Keratinocyte (primary cell): ENCODE data around the gene PTGDS. TPM values are rescaled to one million over a fixed set of nuclear protein-coding genes. Genes with fewer than 3 reads are reported as not detected.

ENCODE experiments used
- DNase-seq: peaks from one replicate; pipeline ENCODE4 v3.0.0-alpha.2; 2011; ENCODE audit warnings: low read depth, missing footprints, low spot score
- FAIRE-seq: peaks from 2 replicates; lab custom pipeline; 2011; peaks lifted over from hg19 to GRCh38; lab: Jason Lieb, UNC
- H2AFZ ChIP-seq: 2 replicates; pipeline ENCODE4 v1.6.0; 2012; ENCODE audit warnings: low read length, control low read depth, inconsistent platforms; ENCODE audit not compliant: control insufficient read depth
- H3K27ac ChIP-seq: 2 replicates; pipeline ENCODE4 v1.5.1; 2011; ENCODE audit warnings: low read length; ENCODE audit not compliant: control insufficient read depth, insufficient read depth
- H3K27me3 ChIP-seq: 3 replicates; pipeline ENCODE4 v1.6.0; 2011; ENCODE audit warnings: low read length; ENCODE audit not compliant: control insufficient read depth, insufficient read depth; ENCODE audit errors: extremely low read depth
- H3K36me3 ChIP-seq, 2 experiments: 2 replicates in 1 of 2; 3 replicates in 1 of 2; pipeline ENCODE4 v1.5.1; 2011; ENCODE audit warnings: low read length in 2 of 2, mild to moderate bottlenecking in 1 of 2; ENCODE audit not compliant: control insufficient read depth in 2 of 2, insufficient read depth in 2 of 2; ENCODE audit errors: extremely low read depth in 1 of 2
- H3K4me1 ChIP-seq: 3 replicates; pipeline ENCODE4 v1.5.1; 2011; ENCODE audit warnings: low read length; ENCODE audit not compliant: control insufficient read depth, insufficient read depth; ENCODE audit errors: extremely low read depth
- H3K4me2 ChIP-seq: 3 replicates; pipeline ENCODE4 v1.6.0; 2011; ENCODE audit warnings: low read depth, low read length; ENCODE audit not compliant: control insufficient read depth, insufficient read depth; ENCODE audit errors: extremely low read depth
- H3K4me3 ChIP-seq, 3 experiments: fragments of 200-600 bp in 1 of 3; sonication (generic) in 1 of 3; 2 replicates in 2 of 3; 3 replicates in 1 of 3; pipeline ENCODE4 v1.5.1; 2011 to 2016; ENCODE audit warnings: low read length in 3 of 3, mild to moderate bottlenecking in 3 of 3, control low read depth in 2 of 3, inconsistent platforms in 1 of 3, low read depth in 1 of 3, mixed read lengths in 1 of 3, mixed run types in 1 of 3, moderate library complexity in 1 of 3; ENCODE audit not compliant: control insufficient read depth in 2 of 3, insufficient read depth in 2 of 3; ENCODE audit errors: extremely low read depth in 1 of 3
- H3K79me2 ChIP-seq: 2 replicates; pipeline ENCODE4 v1.6.0; 2012; ENCODE audit warnings: low read length; ENCODE audit not compliant: control insufficient read depth, insufficient read depth
- H3K9ac ChIP-seq: 3 replicates; pipeline ENCODE4 v1.6.0; 2011; ENCODE audit warnings: low read length; ENCODE audit not compliant: control insufficient read depth, insufficient read depth; ENCODE audit errors: extremely low read depth
- H3K9me1 ChIP-seq: 3 replicates; pipeline ENCODE4 v1.6.0; 2011; ENCODE audit warnings: low read length; ENCODE audit not compliant: control insufficient read depth, insufficient read depth; ENCODE audit errors: extremely low read depth
- H3K9me3 ChIP-seq: 2 replicates; pipeline ENCODE4 v1.5.1; 2012; ENCODE audit warnings: low read depth, low read length; ENCODE audit not compliant: control insufficient read depth
- H4K20me1 ChIP-seq: 3 replicates; pipeline ENCODE4 v1.6.0; 2011; ENCODE audit warnings: low read length; ENCODE audit not compliant: control insufficient read depth, insufficient read depth; ENCODE audit errors: extremely low read depth
- CTCF ChIP-seq, 3 experiments: IDR thresholded peaks in 1 of 3; conservative IDR thresholded peaks in 1 of 3; optimal IDR thresholded peaks in 1 of 3; 2 replicates in 2 of 3; 3 replicates in 1 of 3; pipeline versions ENCODE3 to v1.5.1; 2011; ENCODE audit warnings: low read length in 3 of 3, mild to moderate bottlenecking in 3 of 3, moderate library complexity in 2 of 3, control low read depth in 1 of 3, inconsistent platforms in 1 of 3; ENCODE audit not compliant: insufficient read depth in 2 of 3; ENCODE audit errors: extremely low read depth in 1 of 3
- EZH2 ChIP-seq: IDR thresholded peaks from one replicate; pipeline ENCODE4 v1.6.1; 2012; ENCODE audit warnings: inconsistent platforms, mild to moderate bottlenecking, low read length, moderate library complexity
- dilution Hi-C: fragments of 300-500 bp; cut with MboI; formaldehyde crosslinking; loops from one replicate; pipeline ENCODE4 v1.7.0; 2020; ENCODE audit warnings: low sequenced_read_pairs; ENCODE audit not compliant: extremely low pct_ligation_motif_present
- polyA plus RNA-seq, 5 experiments: library from polyadenylated mRNA; depleted of rRNA in 3 of 5; stranded (reverse) in 3 of 5; stranded (forward) in 1 of 5; unstranded in 1 of 5; fragments of >200 nt; gene quantifications; 1 replicate in 1 of 5; 2 replicates in 3 of 5; 3 replicates in 1 of 5; pipeline versions ENCODE4 v1.2.1 to v1.2.3, GENCODE V29; 2011 to 2012; ENCODE audit warnings: missing spikeins in 2 of 5, low read depth in 1 of 5, low replicate concordance in 1 of 5

The PTGDS gene
- polyA plus RNA-seq, 1 donor (not counting 4 experiments of a cell fraction or from before 2014, with no cell fraction given): not detected

GRCh38 chr9:137007108-137007815 is 30.0 kb downstream of the PTGDS start:
- H3K9ac ChIP-seq: no peak overlapping the region
- no peak for FAIRE-seq

GRCh38 chr9:137007816-137008270 is 30.5 kb downstream of the PTGDS start:
- Histone ChIP-seq H3K9ac (no peak overlapping the region), H3K79me2 (no peaks in the 10 kb centered on the region), H3K9me1 (no peaks in the 10 kb centered on the region), H3K4me1 (no peaks in the 10 kb centered on the region), H4K20me1 (no peaks in the 10 kb centered on the region), H2AFZ (no peak overlapping the region), H3K4me3 (no peak overlapping the region), H3K27me3 (no peaks in the 10 kb centered on the region), H3K27ac (no peak overlapping the region), H3K4me2 (no peak overlapping the region), H3K36me3 (no peaks in the 10 kb centered on the region), H3K9me3 (no peaks in the 10 kb centered on the region)
- FAIRE-seq (no peak), DNase-seq (no peak)
- no peak for TF ChIP-seq CTCF (optimal IDR thresholded peaks at IDR 0.05 in 1 of 3, IDR thresholded peaks at IDR 0.05 in 1 of 3, conservative IDR thresholded peaks at IDR 0.05 in 1 of 3; ENCODE audit: extremely low read depth in 1 of 3, insufficient read depth in 2 of 3, low read length in 3 of 3)
- no peak for TF ChIP-seq EZH2
- dilution Hi-C loops: no loop called here

More at GRCh38 chr9:137007108-137007815, 30.0 kb downstream of the PTGDS start:
- dilution Hi-C loops: no loop called here
- Histone ChIP-seq H3K9me1 (no peaks in the 10 kb centered on the region), H2AFZ (no peak overlapping the region), H3K4me1 (no peaks in the 10 kb centered on the region), H3K4me2 (no peak overlapping the region), H3K27ac (no peak overlapping the region), H3K79me2 (no peaks in the 10 kb centered on the region), H3K9me3 (no peaks in the 10 kb centered on the region), H3K4me3 (no peak overlapping the region), H4K20me1 (no peaks in the 10 kb centered on the region), H3K36me3 (no peaks in the 10 kb centered on the region), H3K27me3 (no peaks in the 10 kb centered on the region)
- TF ChIP-seq EZH2 (no peak), CTCF (optimal IDR thresholded peaks at IDR 0.05 in 1 of 3, IDR thresholded peaks at IDR 0.05 in 1 of 3, conservative IDR thresholded peaks at IDR 0.05 in 1 of 3; ENCODE audit: extremely low read depth in 1 of 3, insufficient read depth in 2 of 3, low read length in 3 of 3) (no peak)
- no peak for DNase-seq
